IMR-90 (cell line): ENCODE results near the gene CBL.

ENCODE experiments used
- POLR2A ChIP-seq: IDR thresholded peaks from 2 replicates; pipeline ENCODE4 v1.6.1; 2012; ENCODE audit warnings: mild to moderate bottlenecking, low read depth, low read length
- RFX5 ChIP-seq: IDR thresholded peaks from 2 replicates; pipeline ENCODE4 v1.8.0; 2012; ENCODE audit warnings: low read depth, mild to moderate bottlenecking, low read length, moderate library complexity
- USF2 ChIP-seq: fragments of 150-350 bp; IDR thresholded peaks from 2 replicates; pipeline ENCODE4 v1.6.1; 2017; ENCODE audit warnings: mild to moderate bottlenecking, antibody characterized with exemption, low read length, low read depth
- TF ChIP-seq, protein P1 (sequence below): conservative IDR thresholded peaks from 2 replicates; pipeline ENCODE4 v1.5.1; 2012; ENCODE audit warnings: mild to moderate bottlenecking, low read depth, low read length, improper control_type of control experiment

DNA sequence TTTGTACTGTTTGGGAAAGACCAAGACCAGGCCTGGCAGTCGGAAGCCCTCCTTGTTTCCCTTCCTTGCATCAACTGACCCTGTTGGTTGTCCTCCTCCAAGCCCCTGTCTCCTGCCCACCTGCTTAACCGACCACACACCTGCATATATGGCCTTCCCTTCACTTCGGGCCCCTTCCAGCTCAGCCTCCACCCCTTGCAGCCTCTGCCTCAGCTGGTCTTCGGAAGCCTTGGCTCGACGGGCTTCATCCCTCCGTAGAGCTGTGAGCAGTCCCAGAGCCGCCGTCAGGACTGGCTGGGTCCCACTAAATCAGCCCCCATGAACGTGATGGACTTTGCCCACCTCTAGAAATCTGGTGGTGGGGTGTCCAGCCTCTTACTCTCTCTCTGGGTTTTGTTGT lies 12.5 kb upstream of the CBL start:
- TF ChIP-seq POLR2A: no peak
- TF ChIP-seq, protein P1, sequence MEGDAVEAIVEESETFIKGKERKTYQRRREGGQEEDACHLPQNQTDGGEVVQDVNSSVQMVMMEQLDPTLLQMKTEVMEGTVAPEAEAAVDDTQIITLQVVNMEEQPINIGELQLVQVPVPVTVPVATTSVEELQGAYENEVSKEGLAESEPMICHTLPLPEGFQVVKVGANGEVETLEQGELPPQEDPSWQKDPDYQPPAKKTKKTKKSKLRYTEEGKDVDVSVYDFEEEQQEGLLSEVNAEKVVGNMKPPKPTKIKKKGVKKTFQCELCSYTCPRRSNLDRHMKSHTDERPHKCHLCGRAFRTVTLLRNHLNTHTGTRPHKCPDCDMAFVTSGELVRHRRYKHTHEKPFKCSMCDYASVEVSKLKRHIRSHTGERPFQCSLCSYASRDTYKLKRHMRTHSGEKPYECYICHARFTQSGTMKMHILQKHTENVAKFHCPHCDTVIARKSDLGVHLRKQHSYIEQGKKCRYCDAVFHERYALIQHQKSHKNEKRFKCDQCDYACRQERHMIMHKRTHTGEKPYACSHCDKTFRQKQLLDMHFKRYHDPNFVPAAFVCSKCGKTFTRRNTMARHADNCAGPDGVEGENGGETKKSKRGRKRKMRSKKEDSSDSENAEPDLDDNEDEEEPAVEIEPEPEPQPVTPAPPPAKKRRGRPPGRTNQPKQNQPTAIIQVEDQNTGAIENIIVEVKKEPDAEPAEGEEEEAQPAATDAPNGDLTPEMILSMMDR: no peak
- no peak for TF ChIP-seq RFX5
- TF ChIP-seq USF2: no peak
